Activated T-helper 1 cell treated with anti-CD3 and anti-CD28 coated beads, Interleukin-2, amount 50 U/mL, for 16 hours (primary cell): Measurements from ENCODE around the gene SDCCAG8.

Experiments
- DNase-seq, 2 donors: peaks; one replicate each; pipeline ENCODE4 v3.0.0-alpha.2; 2020; ENCODE audit warnings: low read depth in 1 of 2, low spot score in 1 of 2

Gene SDCCAG8

GRCh38 chr1:243420016-243420945, 164.4 kb downstream of the SDCCAG8 start:
- no peak for DNase-seq

GRCh38 chr1:243420946-243421685, 165.3 kb downstream of the SDCCAG8 start:
- no peak for DNase-seq

GRCh38 chr1:243421784-243422183, 165.9 kb downstream of the SDCCAG8 start:
- peak in 1 of 2 donors; percentile 11 for DNase-seq

- DNase-seq, result no peak
Measured at GRCh38 chr1:243422362-243422761, 166.5 kb downstream of the SDCCAG8 start.

- no peak for DNase-seq
Measured at GRCh38 chr1:243428084-243428483, 172.2 kb downstream of the SDCCAG8 start.

GRCh38 chr1:243428617-243429342, 172.9 kb downstream of the SDCCAG8 start:
- DNase-seq, result no peak

- DNase-seq, result no peak
Measured at GRCh38 chr1:243431591-243431990, 175.8 kb downstream of the SDCCAG8 start.

GRCh38 chr1:243432136-243432535, 176.3 kb downstream of the SDCCAG8 start:
- DNase-seq, result no peak

GRCh38 chr1:243433737-243434370, 178.0 kb downstream of the SDCCAG8 start:
- DNase-seq, result no peak

GRCh38 chr1:243434594-243434993, 178.8 kb downstream of the SDCCAG8 start:
- no peak for DNase-seq

- no peak for DNase-seq
Measured at GRCh38 chr1:243435836-243436235, 180.0 kb downstream of the SDCCAG8 start.

- no peak for DNase-seq
Measured at GRCh38 chr1:243438146-243438545, 182.3 kb downstream of the SDCCAG8 start.

GRCh38 chr1:243438815-243439214, 183.0 kb downstream of the SDCCAG8 start:
- no peak for DNase-seq

- no peak for DNase-seq
Measured at GRCh38 chr1:243440406-243440805, 184.6 kb downstream of the SDCCAG8 start.

GRCh38 chr1:243441601-243442000, 185.8 kb downstream of the SDCCAG8 start:
- no peak for DNase-seq

- no peak for DNase-seq
Measured at GRCh38 chr1:243443557-243443956, 187.7 kb downstream of the SDCCAG8 start.

GRCh38 chr1:243447347-243447746, 191.5 kb downstream of the SDCCAG8 start:
- DNase-seq, result no peak

GRCh38 chr1:243447844-243448243, 192.0 kb downstream of the SDCCAG8 start:
- no peak for DNase-seq

- DNase-seq, result no peak
Measured at GRCh38 chr1:243449373-243449772, 193.5 kb downstream of the SDCCAG8 start.

GRCh38 chr1:243452092-243452491, 196.3 kb downstream of the SDCCAG8 start:
- no peak for DNase-seq
